H1 (cell line): Measurements from ENCODE around the gene MYCBP2. TPM values are rescaled to one million over a fixed set of nuclear protein-coding genes. Genes with fewer than 3 reads are reported as not detected.

Experiments used
- CTCF ChIA-PET: fragments of 300-600 bp; sonication (Branson Sonifier 250); formaldehyde crosslinking; loops from one replicate; lab custom pipeline; 2021; ENCODE audit not compliant: partially characterized antibody; lab: Charles Lee
- POLR2A ChIA-PET: fragments of 300-600 bp; sonication (Branson Sonifier 250); formaldehyde crosslinking; loops from one replicate; lab custom pipeline; 2021; ENCODE audit warnings: inconsistent platforms; ENCODE audit not compliant: partially characterized antibody; lab: Charles Lee
- DNase-seq, 2 experiments: peaks; one replicate each; pipeline versions ENCODE4 v3.0.0 to v3.0.0-alpha.2; 2010 to 2022; ENCODE audit warnings: low spot score in 2 of 2, low read depth in 1 of 2, mixed read lengths in 1 of 2
- FAIRE-seq: peaks from 2 replicates; lab custom pipeline; 2011; peaks lifted over from hg19 to GRCh38; lab: Jason Lieb, UNC
- H2AFZ ChIP-seq: 2 replicates; pipeline ENCODE4 v1.8.1; 2012; ENCODE audit warnings: low read length, inconsistent platforms
- H2AK5ac ChIP-seq: 2 replicates; pipeline ENCODE4 v1.6.1; 2013; ENCODE audit warnings: low read depth, low read length
- H2BK120ac ChIP-seq: replicated peaks from 2 replicates; pipeline ENCODE3; 2013; ENCODE audit warnings: low read depth, low read length, inconsistent platforms
- H2BK12ac ChIP-seq: 2 replicates; pipeline ENCODE4 v1.6.1; 2013; ENCODE audit warnings: low read depth, low read length
- H2BK15ac ChIP-seq: 2 replicates; pipeline ENCODE4 v1.6.1; 2013; ENCODE audit warnings: low read length
- H2BK20ac ChIP-seq: 2 replicates; pipeline ENCODE4 v1.6.1; 2013; ENCODE audit warnings: low read length
- H2BK5ac ChIP-seq: 2 replicates; pipeline ENCODE4 v1.6.1; 2013; ENCODE audit warnings: low read depth, low read length
- H3K14ac ChIP-seq: 2 replicates; pipeline ENCODE4 v1.6.1; 2013; ENCODE audit warnings: inconsistent platforms; ENCODE audit not compliant: insufficient read length
- H3K18ac ChIP-seq: 2 replicates; pipeline ENCODE4 v1.6.1; 2013; ENCODE audit warnings: low read length; ENCODE audit errors: extremely low read depth
- H3K23ac ChIP-seq: 2 replicates; pipeline ENCODE4 v1.6.1; 2013; ENCODE audit warnings: inconsistent platforms; ENCODE audit not compliant: insufficient read length
- H3K23me2 ChIP-seq: 2 replicates; pipeline ENCODE4 v1.6.1; 2013; ENCODE audit warnings: low read depth, low read length
- H3K27ac ChIP-seq: 2 replicates; pipeline ENCODE4 v1.6.1; 2011; ENCODE audit warnings: low read depth, low read length, inconsistent platforms
- H3K27me3 ChIP-seq, 4 experiments: replicated peaks in 1 of 4; 1 replicate in 1 of 4; 2 replicates in 3 of 4; pipeline versions ENCODE4 v1.6.1 to v1.8.1; 2011 to 2013; ENCODE audit warnings: low read length in 3 of 4, mild to moderate bottlenecking in 3 of 4, inconsistent platforms in 2 of 4, mixed read lengths in 2 of 4, moderate library complexity in 1 of 4; ENCODE audit not compliant: control insufficient read depth in 3 of 4, insufficient read depth in 3 of 4; ENCODE audit errors: extremely low read depth in 1 of 4
- H3K36me3 ChIP-seq, 4 experiments: 2 replicates each; pipeline versions ENCODE4 v1.6.1 to v1.8.1; 2011 to 2013; ENCODE audit warnings: mild to moderate bottlenecking in 4 of 4, low read length in 3 of 4, moderate library complexity in 2 of 4, control low read depth in 1 of 4, inconsistent platforms in 1 of 4; ENCODE audit not compliant: insufficient read depth in 4 of 4, control insufficient read depth in 2 of 4
- H3K4ac ChIP-seq: replicated peaks from 2 replicates; pipeline ENCODE3; 2013; ENCODE audit warnings: low read length, low read depth, mixed read lengths, inconsistent platforms; ENCODE audit not compliant: insufficient read length
- H3K4me1 ChIP-seq, 4 experiments: replicated peaks in 1 of 4; 1 replicate in 1 of 4; 2 replicates in 3 of 4; pipeline versions ENCODE4 v1.6.1 to v1.8.1; 2011 to 2013; ENCODE audit warnings: low read length in 3 of 4, inconsistent platforms in 2 of 4, mixed read lengths in 1 of 4; ENCODE audit not compliant: insufficient read depth in 4 of 4, control insufficient read depth in 3 of 4
- H3K4me2 ChIP-seq, 2 experiments: 2 replicates each; pipeline versions ENCODE4 v1.6.1 to v1.8.1; 2011 to 2013; ENCODE audit warnings: low read depth in 2 of 2, low read length in 2 of 2, control low read depth in 1 of 2, inconsistent platforms in 1 of 2, mild to moderate bottlenecking in 1 of 2; ENCODE audit not compliant: insufficient read depth in 1 of 2
- H3K4me3 ChIP-seq, 4 experiments: fragments of 200-600, 300-600 bp in 1 of 4; sonication (generic), shearing (Covaris generic), sonication (Bioruptor Twin) in 1 of 4; 2 replicates each; pipeline versions ENCODE4 v1.5.1 to v1.8.1; 2011 to 2016; ENCODE audit warnings: low read length in 4 of 4, low read depth in 3 of 4, control low read depth in 2 of 4, inconsistent platforms in 2 of 4, mild to moderate bottlenecking in 2 of 4, mixed read lengths in 1 of 4, moderate library complexity in 1 of 4; ENCODE audit not compliant: insufficient read depth in 2 of 4; ENCODE audit errors: extremely low read depth in 1 of 4
- H3K56ac ChIP-seq: replicated peaks from 2 replicates; pipeline ENCODE3; 2013; ENCODE audit warnings: low read depth, mild to moderate bottlenecking, mixed read lengths, low read length, inconsistent platforms; ENCODE audit not compliant: insufficient read length
- H3K79me1 ChIP-seq: 2 replicates; pipeline ENCODE4 v1.6.1; 2013; ENCODE audit warnings: low read depth, low read length, control low read depth
- H3K79me2 ChIP-seq, 2 experiments: 2 replicates each; pipeline versions ENCODE4 v1.6.1 to v1.8.1; 2012 to 2013; ENCODE audit warnings: low read length in 2 of 2, mild to moderate bottlenecking in 2 of 2, inconsistent platforms in 1 of 2; ENCODE audit not compliant: insufficient read depth in 2 of 2, control insufficient read depth in 1 of 2
- H3K9ac ChIP-seq, 4 experiments: replicated peaks in 1 of 4; 1 replicate in 1 of 4; 2 replicates in 3 of 4; pipeline versions ENCODE4 v1.6.1 to v1.8.1; 2011 to 2013; ENCODE audit warnings: low read depth in 3 of 4, low read length in 3 of 4, control low read depth in 2 of 4, mild to moderate bottlenecking in 2 of 4, moderate library complexity in 2 of 4, inconsistent platforms in 1 of 4; ENCODE audit errors: extremely low read depth in 1 of 4
- H3K9me3 ChIP-seq, 2 experiments: 2 replicates each; pipeline versions ENCODE4 v1.6.1 to v1.8.1; 2012 to 2013; ENCODE audit warnings: mild to moderate bottlenecking in 2 of 2, moderate library complexity in 2 of 2, control low read depth in 1 of 2, inconsistent platforms in 1 of 2, low read depth in 1 of 2, low read length in 1 of 2, mixed read lengths in 1 of 2; ENCODE audit not compliant: insufficient read depth in 2 of 2
- H4K20me1 ChIP-seq, 2 experiments: replicated peaks in 1 of 2; 2 replicates each; pipeline versions ENCODE3 to v1.8.1; 2011 to 2013; ENCODE audit warnings: inconsistent platforms in 2 of 2, low read length in 2 of 2, mild to moderate bottlenecking in 1 of 2; ENCODE audit not compliant: insufficient read depth in 2 of 2, control insufficient read depth in 1 of 2
- H4K5ac ChIP-seq: 2 replicates; pipeline ENCODE4 v1.6.1; 2013; ENCODE audit warnings: low read length, low read depth, mixed read lengths, inconsistent platforms; ENCODE audit not compliant: insufficient read length
- H4K8ac ChIP-seq: 2 replicates; pipeline ENCODE4 v1.8.0; 2013; ENCODE audit warnings: mild to moderate bottlenecking, moderate library complexity, low read length, inconsistent platforms; ENCODE audit not compliant: insufficient read depth; ENCODE audit errors: extremely low read depth
- H4K91ac ChIP-seq: replicated peaks from 2 replicates; pipeline ENCODE3; 2013; ENCODE audit warnings: low read length, mixed read lengths, inconsistent platforms; ENCODE audit not compliant: insufficient read length
- BACH1 ChIP-seq: IDR thresholded peaks from 2 replicates; pipeline ENCODE4 v1.6.1; 2012; ENCODE audit warnings: low read length, improper control_type of control experiment
- BCL11A ChIP-seq, 2 experiments: IDR thresholded peaks; one replicate each; pipeline ENCODE4 v1.6.1; 2011; ENCODE audit warnings: low read depth in 2 of 2, low read length in 2 of 2, mild to moderate bottlenecking in 2 of 2
- CBX8 ChIP-seq: fragments of 300-800, 300-1000 bp; sonication (generic); IDR thresholded peaks from 2 replicates; pipeline ENCODE4 v1.7.1; 2016; ENCODE audit warnings: low read depth, low read length, borderline replicate concordance
- EP300 ChIP-seq, 2 experiments: IDR thresholded peaks; 1 replicate in 1 of 2; 2 replicates in 1 of 2; pipeline ENCODE4 v1.6.1; 2011 to 2012; ENCODE audit warnings: low read depth in 2 of 2, low read length in 2 of 2, mild to moderate bottlenecking in 2 of 2, borderline replicate concordance in 1 of 2, inconsistent platforms in 1 of 2, moderate library complexity in 1 of 2
- KDM1A ChIP-seq: fragments of 200-600, 300-600 bp; sonication (generic); IDR thresholded peaks from 2 replicates; pipeline ENCODE4 v1.7.1; 2016; ENCODE audit warnings: mild to moderate bottlenecking, low read length, borderline replicate concordance
- KDM4A ChIP-seq: IDR thresholded peaks from one replicate; pipeline ENCODE4 v1.7.1; 2012; ENCODE audit warnings: low read depth, mild to moderate bottlenecking, moderate library complexity, low read length, inconsistent platforms; ENCODE audit not compliant: severe bottlenecking
- POU5F1 ChIP-seq: IDR thresholded peaks from 2 replicates; pipeline ENCODE4 v1.6.1; 2011; ENCODE audit warnings: low read depth, mild to moderate bottlenecking, low read length, moderate library complexity
- RBBP5 ChIP-seq: IDR thresholded peaks from 2 replicates; pipeline ENCODE4 v1.7.1; 2012; ENCODE audit warnings: low read depth, mild to moderate bottlenecking, inconsistent platforms, low read length, moderate library complexity, borderline replicate concordance
- SRF ChIP-seq: IDR thresholded peaks from 2 replicates; pipeline ENCODE4 v1.6.1; 2011; ENCODE audit warnings: mild to moderate bottlenecking, low read depth, low read length, moderate library complexity
- SUZ12 ChIP-seq: fragments of 200-600 bp; sonication (generic); IDR thresholded peaks from 2 replicates; pipeline ENCODE4 v1.6.1; 2012; ENCODE audit warnings: mild to moderate bottlenecking, inconsistent platforms, low read length, moderate library complexity, mixed read lengths
- WGBS, 2 experiments: shearing (Covaris generic) in 1 of 2; methylation state at CpG; one replicate each; pipeline versions ENCODE4 v1.1.6 to v1.1.7; 2013 to 2015; ENCODE audit warnings: low lambda C conversion rate in 2 of 2, mixed read lengths in 2 of 2, inconsistent platforms in 1 of 2, low coverage in 1 of 2, missing lambda C conversion rate in 1 of 2; ENCODE audit not compliant: insufficient replicate concordance in 2 of 2, insufficient coverage in 1 of 2, insufficient read length in 1 of 2; ENCODE audit errors: extremely low coverage in 1 of 2, missing lambda C conversion rate in 1 of 2; 5-methylcytosine and 5-hydroxymethylcytosine counted together
- polyA plus RNA-seq, 7 experiments: library from polyadenylated mRNA; depleted of rRNA in 3 of 7; stranded (reverse) in 5 of 7; unstranded in 2 of 7; fragments of >200 nt in 5 of 7; fragments of 200-250 nt in 2 of 7; gene quantifications; 1 replicate in 5 of 7; 2 replicates in 1 of 7; 4 replicates in 1 of 7; pipeline versions ENCODE4 v1.2.1 to v1.2.3, GENCODE V29; 2011 to 2013; ENCODE audit warnings: missing spikeins in 2 of 7, mixed read lengths in 2 of 7
- total RNA-seq: library from RNA; stranded (reverse); fragmentation: NEBNext Ultra II Directional; extraction: Animal tissue kit (Norgen Biotek cat#: 25700); gene quantifications from 2 replicates; pipeline ENCODE4 v1.2.1, GENCODE V29; 2021
- TF ChIP-seq, protein P1 (sequence below), 3 experiments: IDR thresholded peaks; 1 replicate in 2 of 3; 2 replicates in 1 of 3; pipeline versions ENCODE4 v1.5.1 to v1.6.1; 2011; ENCODE audit warnings: low read length in 3 of 3, mild to moderate bottlenecking in 3 of 3, inconsistent platforms in 2 of 3, low read depth in 1 of 3, moderate library complexity in 1 of 3; ENCODE audit not compliant: insufficient read depth in 1 of 3; ENCODE audit errors: control extremely low read depth in 1 of 3

MYCBP2 gene
- total and polyA plus RNA-seq, 2 of the 8 experiments (the other 6 are each of a cell fraction or from before 2014, with no cell fraction given), result 19.0 to 52.1 TPM

DNA sequence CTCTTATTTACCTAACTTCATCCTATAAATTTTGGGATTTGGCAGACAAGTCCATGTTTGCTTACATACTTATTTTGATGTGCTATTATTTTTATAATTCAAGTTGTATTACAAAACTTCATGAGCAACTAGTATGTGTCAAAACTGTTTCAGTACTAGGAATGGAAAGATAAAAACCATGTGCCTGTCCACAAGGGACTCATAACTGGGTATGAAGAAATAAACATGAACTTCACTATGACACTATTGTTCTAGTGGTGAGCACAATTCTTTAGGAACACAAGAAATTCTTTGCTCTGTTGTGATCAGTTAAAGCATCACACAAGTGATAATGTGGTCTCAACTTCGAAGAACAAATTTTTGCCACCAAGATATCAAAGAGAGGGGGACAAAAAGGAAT lies 202.5 kb downstream of the MYCBP2 start:
- Histone ChIP-seq H4K91ac (no peak overlapping the region), H3K23me2 (no peaks in the 10 kb centered on the region), H4K20me1 (no peaks in the 10 kb centered on the region), H3K23ac (no peak overlapping the region), H3K9me3 (no peaks in the 10 kb centered on the region), H2BK5ac (no peak overlapping the region), H3K79me1 (no peaks in the 10 kb centered on the region), H3K14ac (no peak overlapping the region)
- DNase-seq (no peak), FAIRE-seq (no peak)
- TF ChIP-seq KDM4A (no peak), SRF (no peak), RBBP5 (no peak), SUZ12 (no peak), BCL11A (IDR thresholded peaks at IDR 0.05; ENCODE audit: low read depth in 2 of 2, low read length in 2 of 2) (no peak), BACH1 (no peak), CBX8 (no peak), POU5F1 (no peak), EP300 (IDR thresholded peaks at IDR 0.05; ENCODE audit: borderline replicate concordance in 1 of 2, low read depth in 2 of 2, low read length in 2 of 2) (no peak), KDM1A (no peak)
- TF ChIP-seq, protein P1, sequence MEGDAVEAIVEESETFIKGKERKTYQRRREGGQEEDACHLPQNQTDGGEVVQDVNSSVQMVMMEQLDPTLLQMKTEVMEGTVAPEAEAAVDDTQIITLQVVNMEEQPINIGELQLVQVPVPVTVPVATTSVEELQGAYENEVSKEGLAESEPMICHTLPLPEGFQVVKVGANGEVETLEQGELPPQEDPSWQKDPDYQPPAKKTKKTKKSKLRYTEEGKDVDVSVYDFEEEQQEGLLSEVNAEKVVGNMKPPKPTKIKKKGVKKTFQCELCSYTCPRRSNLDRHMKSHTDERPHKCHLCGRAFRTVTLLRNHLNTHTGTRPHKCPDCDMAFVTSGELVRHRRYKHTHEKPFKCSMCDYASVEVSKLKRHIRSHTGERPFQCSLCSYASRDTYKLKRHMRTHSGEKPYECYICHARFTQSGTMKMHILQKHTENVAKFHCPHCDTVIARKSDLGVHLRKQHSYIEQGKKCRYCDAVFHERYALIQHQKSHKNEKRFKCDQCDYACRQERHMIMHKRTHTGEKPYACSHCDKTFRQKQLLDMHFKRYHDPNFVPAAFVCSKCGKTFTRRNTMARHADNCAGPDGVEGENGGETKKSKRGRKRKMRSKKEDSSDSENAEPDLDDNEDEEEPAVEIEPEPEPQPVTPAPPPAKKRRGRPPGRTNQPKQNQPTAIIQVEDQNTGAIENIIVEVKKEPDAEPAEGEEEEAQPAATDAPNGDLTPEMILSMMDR (IDR thresholded peaks at IDR 0.05; ENCODE audit: control extremely low read depth in 1 of 3, insufficient read depth in 1 of 3, low read depth in 1 of 3, low read length in 3 of 3), result no peak
- TF ChIP-seq, all 59 proteins: peak for 0
- Histone ChIP-seq H4K8ac (no peak overlapping the region), H3K27ac (no peak overlapping the region), H4K5ac (no peak overlapping the region), H2BK20ac (no peak overlapping the region), H3K4me2 (no peak overlapping the region), H3K4ac (no peak overlapping the region), H3K18ac (no peak overlapping the region), H3K36me3 (no peaks in the 10 kb centered on the region), H2BK120ac (no peak overlapping the region), H2AFZ (no peak overlapping the region), H2BK15ac (no peak overlapping the region), H3K79me2 (no peaks in the 10 kb centered on the region), H3K27me3 (no peaks in the 10 kb centered on the region), H3K56ac (no peak overlapping the region), H3K9ac (no peak overlapping the region), H3K4me1 (no peaks in the 10 kb centered on the region), H2AK5ac (no peak overlapping the region), H2BK12ac (no peak overlapping the region), H3K4me3 (no peak overlapping the region)
- ChIA-PET POLR2A (no interaction called here), CTCF (no interaction called here)
- 94% methylated on average over 1 of the region's 1 CpG; no CpG with 5 or more reads in 1 of the 2 experiments for WGBS, 2 experiments
